ENCODE data around the gene KRT3. TPM values are rescaled to one million over a fixed set of nuclear protein-coding genes. Genes with fewer than 3 reads are reported as not detected.

Gene KRT3
- total and polyA plus RNA-seq, 4 donors: not detected

DNA sequence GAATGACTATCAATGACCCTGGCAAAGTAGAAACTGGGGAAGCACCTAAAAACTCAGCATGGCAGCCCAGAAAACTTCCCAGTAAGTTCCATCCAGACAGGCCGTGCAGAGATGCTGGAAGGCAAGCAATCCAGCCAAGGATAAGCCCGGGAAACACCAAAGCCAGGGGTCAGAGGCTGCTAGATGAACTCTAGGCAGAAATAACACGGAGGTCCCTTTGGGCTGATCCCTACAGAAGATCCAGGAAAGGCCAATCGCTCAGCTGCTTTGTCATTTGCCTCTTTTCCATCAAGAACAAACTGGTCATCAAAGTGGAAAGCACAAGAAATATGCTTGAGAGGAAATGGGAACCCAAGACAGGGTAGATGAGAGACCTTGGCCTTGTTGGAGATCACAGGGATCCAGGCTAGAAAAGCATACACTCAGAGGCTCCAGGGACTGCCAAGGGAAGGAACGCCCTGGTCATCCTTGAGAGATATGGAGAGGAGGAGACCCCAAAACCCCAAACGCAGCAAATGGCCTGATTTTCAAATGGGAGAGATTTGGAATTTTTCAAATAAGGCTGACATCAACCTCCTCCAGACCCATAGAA, 31.7 kb upstream of the KRT3 start:
- no peak for DNase-seq (ENCODE audit: low spot score)
- H3K4me1 ChIP-seq (ENCODE audit: control insufficient read depth in 4 of 4, insufficient read depth in 4 of 4, low read length in 3 of 4): no peaks in the 10 kb centered on the region
- no peak overlapping the region for H3K27ac ChIP-seq (ENCODE audit: low read depth in 1 of 2, low read length in 2 of 2)
- no peaks in the 10 kb centered on the region for H3K27me3 ChIP-seq (ENCODE audit: control insufficient read depth in 4 of 4, insufficient read depth in 4 of 4, low read length in 3 of 4)
- TF ChIP-seq MAX (IDR thresholded peaks at IDR 0.05): no peak
- TF ChIP-seq ATF3 (IDR thresholded peaks at IDR 0.05): no peak
- no peak overlapping the region for H3K9ac ChIP-seq (ENCODE audit: low read depth in 1 of 2, low read length in 2 of 2)
- H3K36me3 ChIP-seq (ENCODE audit: control insufficient read depth in 4 of 4, insufficient read depth in 3 of 4, low read depth in 1 of 4, low read length in 3 of 4): no peaks in the 10 kb centered on the region
- no peaks in the 10 kb centered on the region for H3K9me3 ChIP-seq (ENCODE audit: control insufficient read depth in 4 of 4, low read length in 3 of 4)
- WGBS: 82% methylated on average over 6 of the region's 6 CpGs
- no peak overlapping the region for H3K4me3 ChIP-seq (ENCODE audit: low read depth in 1 of 3, low read length in 3 of 3)

GRCh38 chr12:52826611-52827498, 30.9 kb upstream of the KRT3 start:
- H3K27me3 ChIP-seq (ENCODE audit: control insufficient read depth in 4 of 4, insufficient read depth in 4 of 4, low read length in 3 of 4): no peaks in the 10 kb centered on the region
- no peak for DNase-seq (ENCODE audit: low spot score)
- no peaks in the 10 kb centered on the region for H3K4me1 ChIP-seq (ENCODE audit: control insufficient read depth in 4 of 4, insufficient read depth in 4 of 4, low read length in 3 of 4)
- TF ChIP-seq, protein P1, sequence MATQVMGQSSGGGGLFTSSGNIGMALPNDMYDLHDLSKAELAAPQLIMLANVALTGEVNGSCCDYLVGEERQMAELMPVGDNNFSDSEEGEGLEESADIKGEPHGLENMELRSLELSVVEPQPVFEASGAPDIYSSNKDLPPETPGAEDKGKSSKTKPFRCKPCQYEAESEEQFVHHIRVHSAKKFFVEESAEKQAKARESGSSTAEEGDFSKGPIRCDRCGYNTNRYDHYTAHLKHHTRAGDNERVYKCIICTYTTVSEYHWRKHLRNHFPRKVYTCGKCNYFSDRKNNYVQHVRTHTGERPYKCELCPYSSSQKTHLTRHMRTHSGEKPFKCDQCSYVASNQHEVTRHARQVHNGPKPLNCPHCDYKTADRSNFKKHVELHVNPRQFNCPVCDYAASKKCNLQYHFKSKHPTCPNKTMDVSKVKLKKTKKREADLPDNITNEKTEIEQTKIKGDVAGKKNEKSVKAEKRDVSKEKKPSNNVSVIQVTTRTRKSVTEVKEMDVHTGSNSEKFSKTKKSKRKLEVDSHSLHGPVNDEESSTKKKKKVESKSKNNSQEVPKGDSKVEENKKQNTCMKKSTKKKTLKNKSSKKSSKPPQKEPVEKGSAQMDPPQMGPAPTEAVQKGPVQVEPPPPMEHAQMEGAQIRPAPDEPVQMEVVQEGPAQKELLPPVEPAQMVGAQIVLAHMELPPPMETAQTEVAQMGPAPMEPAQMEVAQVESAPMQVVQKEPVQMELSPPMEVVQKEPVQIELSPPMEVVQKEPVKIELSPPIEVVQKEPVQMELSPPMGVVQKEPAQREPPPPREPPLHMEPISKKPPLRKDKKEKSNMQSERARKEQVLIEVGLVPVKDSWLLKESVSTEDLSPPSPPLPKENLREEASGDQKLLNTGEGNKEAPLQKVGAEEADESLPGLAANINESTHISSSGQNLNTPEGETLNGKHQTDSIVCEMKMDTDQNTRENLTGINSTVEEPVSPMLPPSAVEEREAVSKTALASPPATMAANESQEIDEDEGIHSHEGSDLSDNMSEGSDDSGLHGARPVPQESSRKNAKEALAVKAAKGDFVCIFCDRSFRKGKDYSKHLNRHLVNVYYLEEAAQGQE (IDR thresholded peaks at IDR 0.05): no peak
- TF ChIP-seq GABPA (IDR thresholded peaks at IDR 0.05 in 1 of 2, conservative IDR thresholded peaks at IDR 0.05 in 1 of 2): no peak
- no peak for TF ChIP-seq YY1 (IDR thresholded peaks at IDR 0.05)
- no peak overlapping the region for H3K27ac ChIP-seq (ENCODE audit: low read depth in 1 of 2, low read length in 2 of 2)
- no peaks in the 10 kb centered on the region for H3K9me3 ChIP-seq (ENCODE audit: control insufficient read depth in 4 of 4, low read length in 3 of 4)
- H3K9ac ChIP-seq (ENCODE audit: low read depth in 1 of 2, low read length in 2 of 2): no peak overlapping the region
- no peak overlapping the region for H3K4me3 ChIP-seq (ENCODE audit: low read depth in 1 of 3, low read length in 3 of 3)
- no peaks in the 10 kb centered on the region for H3K36me3 ChIP-seq (ENCODE audit: control insufficient read depth in 4 of 4, insufficient read depth in 3 of 4, low read depth in 1 of 4, low read length in 3 of 4)
- 88% methylated on average over 11 of the region's 11 CpGs for WGBS

GRCh38 chr12:52825961-52826360, 30.0 kb upstream of the KRT3 start:
- no peaks in the 10 kb centered on the region for H3K27me3 ChIP-seq (ENCODE audit: control insufficient read depth in 4 of 4, insufficient read depth in 4 of 4, low read length in 3 of 4)
- no peaks in the 10 kb centered on the region for H3K36me3 ChIP-seq (ENCODE audit: control insufficient read depth in 4 of 4, insufficient read depth in 3 of 4, low read depth in 1 of 4, low read length in 3 of 4)
- no peak overlapping the region for H3K27ac ChIP-seq (ENCODE audit: low read depth in 1 of 2, low read length in 2 of 2)
- no peaks in the 10 kb centered on the region for H3K4me1 ChIP-seq (ENCODE audit: control insufficient read depth in 4 of 4, insufficient read depth in 4 of 4, low read length in 3 of 4)
- no peaks in the 10 kb centered on the region for H3K9me3 ChIP-seq (ENCODE audit: control insufficient read depth in 4 of 4, low read length in 3 of 4)
- WGBS: 71% methylated on average over 4 of the region's 4 CpGs
- DNase-seq (ENCODE audit: low spot score): no peak
- no peak overlapping the region for H3K9ac ChIP-seq (ENCODE audit: low read depth in 1 of 2, low read length in 2 of 2)
- H3K4me3 ChIP-seq (ENCODE audit: low read depth in 1 of 3, low read length in 3 of 3): no peak overlapping the region
- no peak for TF ChIP-seq RAD21 (IDR thresholded peaks at IDR 0.05)
- no peak for TF ChIP-seq YY1 (IDR thresholded peaks at IDR 0.05)
- TF ChIP-seq MAX (IDR thresholded peaks at IDR 0.05): no peak
- TF ChIP-seq FOXA1 (IDR thresholded peaks at IDR 0.05): no peak
- TF ChIP-seq HNF4G (IDR thresholded peaks at IDR 0.05): no peak
- no peak for TF ChIP-seq JUND (IDR thresholded peaks at IDR 0.05)
- TF ChIP-seq ZBTB33 (IDR thresholded peaks at IDR 0.05): no peak
- no peak for TF ChIP-seq NR2F2 (IDR thresholded peaks at IDR 0.05)
- TF ChIP-seq GABPA (IDR thresholded peaks at IDR 0.05 in 1 of 2, conservative IDR thresholded peaks at IDR 0.05 in 1 of 2): no peak
- TF ChIP-seq SP1 (IDR thresholded peaks at IDR 0.05): no peak
- TF ChIP-seq FOXA2 (IDR thresholded peaks at IDR 0.05): no peak
- no peak for TF ChIP-seq HNF4A (conservative IDR thresholded peaks at IDR 0.05)
- TF ChIP-seq EGR1 (IDR thresholded peaks at IDR 0.05; ENCODE audit: low read depth in 2 of 2): no peak
- no peak for TF ChIP-seq RXRA (IDR thresholded peaks at IDR 0.05)
- TF ChIP-seq, protein P1 (IDR thresholded peaks at IDR 0.05): no peak

Measured in liver (tissue), 9 donors.